HL-60/S4 treated with phorbol 12-myristate 13-acetate at 8.2 ng/mL for 4 days and 3 days (cell line): Measurements from ENCODE around the gene GSTA3.
"Not testable (repeated sequence)": the region's sequence is repeated elsewhere in the genome, so short reads cannot be mapped to it uniquely, and the experiment has no call there.

Experiments used
- in situ Hi-C: fragments of 300-500 bp; cut with MboI; formaldehyde crosslinking; loops from 2 replicates; pipeline ENCODE4 v1.15.0; 2022; ENCODE audit warnings: low sequenced_read_pairs

GSTA3 gene

GRCh38 chr6:52868240-52868639, 41.3 kb downstream of the GSTA3 start:
- in situ Hi-C loops: no loop called here

GRCh38 chr6:52861151-52861550, 48.3 kb downstream of the GSTA3 start:
- in situ Hi-C loops: not testable (repeated sequence)

- in situ Hi-C loops: no loop called here
Measured at GRCh38 chr6:52858416-52858815, 51.1 kb downstream of the GSTA3 start.

GRCh38 chr6:52856137-52856536, 53.4 kb downstream of the GSTA3 start:
- in situ Hi-C loops: not testable (repeated sequence)

- in situ Hi-C loops: no loop called here
Measured at GRCh38 chr6:52849137-52849536, 60.4 kb downstream of the GSTA3 start.
